ENCODE results near the gene CD2. TPM values are rescaled to one million over a fixed set of nuclear protein-coding genes. Genes with fewer than 3 reads are reported as not detected.
A peak's percentile ranks its signal among the peaks of the same experiment; 100 is the strongest.

The CD2 gene
- total RNA-seq, 4 donors from 2014 or later = 0.60 to 5.1 (median 1.5) TPM; not detected in 1

DNA sequence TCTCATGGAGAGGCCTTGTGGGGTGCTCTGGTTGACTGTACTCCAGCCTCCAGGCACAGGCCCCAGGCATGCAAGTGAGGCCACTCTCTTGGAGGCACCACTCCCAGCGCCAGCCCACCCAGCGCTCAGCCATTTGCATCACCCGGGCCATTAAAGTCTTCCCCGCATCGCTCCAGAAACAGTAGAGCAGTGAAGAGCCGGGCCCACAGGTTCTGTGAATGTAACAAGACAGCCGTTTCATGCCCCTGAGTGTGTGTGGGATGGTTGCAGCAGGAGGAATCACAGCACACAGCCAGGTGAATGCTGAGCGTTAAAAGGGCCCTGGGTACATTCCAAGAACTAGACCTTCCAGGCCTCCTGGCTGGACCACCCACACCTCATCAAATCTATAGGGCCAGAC lies 19.0 kb upstream of the CD2 start:
- H3K4me1 ChIP-seq = no peaks in the 10 kb centered on the region
- H3K36me3 ChIP-seq = no peaks in the 10 kb centered on the region
- H3K27ac ChIP-seq = no peak overlapping the region
- H3K4me3 ChIP-seq = no peak overlapping the region
- TF ChIP-seq, protein P1, sequence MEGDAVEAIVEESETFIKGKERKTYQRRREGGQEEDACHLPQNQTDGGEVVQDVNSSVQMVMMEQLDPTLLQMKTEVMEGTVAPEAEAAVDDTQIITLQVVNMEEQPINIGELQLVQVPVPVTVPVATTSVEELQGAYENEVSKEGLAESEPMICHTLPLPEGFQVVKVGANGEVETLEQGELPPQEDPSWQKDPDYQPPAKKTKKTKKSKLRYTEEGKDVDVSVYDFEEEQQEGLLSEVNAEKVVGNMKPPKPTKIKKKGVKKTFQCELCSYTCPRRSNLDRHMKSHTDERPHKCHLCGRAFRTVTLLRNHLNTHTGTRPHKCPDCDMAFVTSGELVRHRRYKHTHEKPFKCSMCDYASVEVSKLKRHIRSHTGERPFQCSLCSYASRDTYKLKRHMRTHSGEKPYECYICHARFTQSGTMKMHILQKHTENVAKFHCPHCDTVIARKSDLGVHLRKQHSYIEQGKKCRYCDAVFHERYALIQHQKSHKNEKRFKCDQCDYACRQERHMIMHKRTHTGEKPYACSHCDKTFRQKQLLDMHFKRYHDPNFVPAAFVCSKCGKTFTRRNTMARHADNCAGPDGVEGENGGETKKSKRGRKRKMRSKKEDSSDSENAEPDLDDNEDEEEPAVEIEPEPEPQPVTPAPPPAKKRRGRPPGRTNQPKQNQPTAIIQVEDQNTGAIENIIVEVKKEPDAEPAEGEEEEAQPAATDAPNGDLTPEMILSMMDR (IDR thresholded peaks at IDR 0.05) = no peak
- TF ChIP-seq POLR2A (IDR thresholded peaks at IDR 0.05) (no peak), EP300 (IDR thresholded peaks at IDR 0.05) (no peak)
- H3K9me3 ChIP-seq = no peaks in the 10 kb centered on the region
- no peak for DNase-seq (ENCODE audit: low spot score in 2 of 2)
- no peaks in the 10 kb centered on the region for H3K27me3 ChIP-seq
- WGBS, 2 donors = 84 to 86% methylated on average over 7 to 8 of the region's 8 CpGs

DNA sequence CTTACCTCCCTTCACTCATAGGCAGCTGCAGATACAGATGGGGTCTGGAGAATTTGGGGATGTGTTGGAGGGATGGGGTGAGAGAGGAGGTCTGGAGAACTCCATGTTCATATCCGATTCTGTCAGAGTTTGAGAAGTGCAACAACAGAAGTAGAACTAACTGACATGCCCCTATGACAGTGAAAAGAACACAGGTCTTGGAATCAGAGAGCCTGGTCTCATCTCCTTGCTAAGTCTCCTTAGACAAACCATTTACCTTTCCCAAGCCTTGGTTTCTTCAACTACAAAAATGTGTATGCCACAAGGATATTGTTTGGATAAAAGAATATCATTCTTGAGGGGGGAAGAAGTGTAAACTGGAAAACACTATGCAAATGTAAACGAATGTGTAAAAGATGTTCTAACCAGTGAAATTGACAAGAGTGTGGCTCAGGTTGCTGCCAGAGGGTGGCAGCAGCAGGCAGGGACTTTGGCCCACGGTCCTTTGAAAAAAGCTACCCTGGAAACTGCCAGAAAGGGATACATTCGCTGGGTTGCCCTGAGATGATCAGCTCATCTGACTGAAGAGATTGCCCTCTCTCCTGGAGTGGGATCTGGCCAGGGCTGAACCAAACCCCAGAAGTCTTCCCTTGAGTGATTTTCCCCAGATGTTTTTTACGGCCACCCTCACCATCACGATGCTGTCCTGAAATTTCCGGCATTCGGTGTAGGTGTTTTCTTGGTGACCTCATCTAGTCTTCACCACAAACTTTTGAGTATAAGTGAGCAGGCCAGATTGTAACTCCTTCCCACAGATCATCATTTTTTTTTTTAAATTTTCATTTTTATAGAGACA lies 17.0 kb upstream of the CD2 start:
- 51 to 53% methylated on average over 8 of the region's 8 CpGs for WGBS, 2 donors

DNA sequence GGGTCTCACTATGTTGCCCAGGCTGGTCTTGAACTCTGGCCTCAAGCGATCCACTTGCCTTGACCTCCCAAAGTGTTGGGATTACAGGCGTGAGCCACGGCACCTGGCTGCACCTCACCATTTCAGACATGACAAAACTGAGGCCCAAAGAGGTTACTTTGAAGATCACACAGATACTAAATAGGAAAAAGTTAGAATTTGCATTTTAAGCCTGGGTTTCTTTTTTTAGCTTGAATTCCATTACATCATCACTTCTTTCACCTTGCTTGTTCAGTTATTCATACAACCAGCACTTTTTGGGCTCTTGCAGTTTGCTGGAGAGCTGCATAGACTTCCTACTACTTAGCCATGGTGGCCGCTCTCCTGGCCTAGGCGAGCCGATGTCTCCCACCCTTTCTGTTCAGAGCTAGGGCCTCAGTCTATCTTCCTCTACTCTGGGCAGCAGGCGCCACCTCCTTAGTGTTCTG lies 16.3 kb upstream of the CD2 start:
- peak overlapping the region in 1 of 4 donors; percentile 60 for H3K27ac ChIP-seq
- H3K27me3 ChIP-seq = no peaks in the 10 kb centered on the region
- TF ChIP-seq POLR2A (IDR thresholded peaks at IDR 0.05) (no peak), EP300 (IDR thresholded peaks at IDR 0.05) (no peak)
- TF ChIP-seq, protein P1 (IDR thresholded peaks at IDR 0.05) = no peak
- peaks cover 0 to 10% (median under 1%) of the 10 kb centered on the region in 4 donors for H3K9me3 ChIP-seq
- H3K36me3 ChIP-seq = no peaks in the 10 kb centered on the region
- no peak for DNase-seq (ENCODE audit: low spot score in 2 of 2)
- 91 to 93% methylated on average over 7 of the region's 7 CpGs for WGBS, 2 donors
- H3K4me1 ChIP-seq = no peaks in the 10 kb centered on the region
- no peak overlapping the region for H3K4me3 ChIP-seq

More for the DNA sequence above, 17.0 kb upstream of the CD2 start:
- Histone ChIP-seq H3K27me3 (no peaks in the 10 kb centered on the region), H3K9me3 (peaks cover 0 to 5% (median 0%) of the 10 kb centered on the region in 4 donors), H3K4me1 (no peaks in the 10 kb centered on the region), H3K36me3 (no peaks in the 10 kb centered on the region), H3K4me3 (no peak overlapping the region), H3K27ac (peak overlapping the region in 1 of 4 donors; percentile 60)
- TF ChIP-seq, protein P1 (IDR thresholded peaks at IDR 0.05) = peak; percentile 56 to 73 (median 66)
- TF ChIP-seq POLR2A (IDR thresholded peaks at IDR 0.05) (no peak), EP300 (IDR thresholded peaks at IDR 0.05) (no peak)
- DNase-seq (ENCODE audit: low spot score in 2 of 2) = peak in 1 of 2 donors; percentile 36

DNA sequence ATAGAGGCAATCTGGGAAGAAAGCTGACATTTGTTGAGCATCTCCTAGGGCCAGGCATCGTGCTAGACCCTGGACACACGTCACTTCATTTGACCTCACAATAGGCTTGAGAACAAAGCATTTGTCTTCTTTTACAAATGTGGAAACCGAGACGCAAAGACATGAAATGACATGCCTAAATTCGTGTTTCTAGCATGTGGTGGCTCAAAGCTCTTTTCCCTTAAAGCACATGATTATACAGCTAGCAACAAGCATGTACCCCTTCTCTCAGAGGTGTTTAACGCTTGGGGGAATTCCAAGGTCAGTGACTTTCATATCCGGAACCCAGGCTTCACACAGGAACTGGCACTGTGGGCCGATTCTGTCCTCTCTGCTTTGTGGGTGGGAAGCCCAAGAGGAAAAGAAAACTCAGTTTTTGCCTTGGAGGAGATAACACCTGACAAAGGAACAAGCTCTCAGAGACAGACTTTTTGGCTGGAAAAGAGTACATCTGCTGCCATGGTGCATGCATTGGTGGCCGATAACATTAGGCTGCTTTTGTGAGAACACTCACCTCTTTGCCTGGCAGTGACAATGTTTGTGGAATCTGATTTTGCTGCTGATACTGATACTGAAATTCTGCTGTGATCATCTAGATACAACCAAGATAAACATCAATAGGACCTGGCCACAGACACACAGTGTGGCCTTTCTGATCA lies 15.4 kb upstream of the CD2 start:
- H3K4me3 ChIP-seq = no peak overlapping the region

More for the DNA sequence above, 15.4 kb upstream of the CD2 start:
- Histone ChIP-seq H3K27ac (peak overlapping the region in 1 of 4 donors; percentile 60), H3K36me3 (no peaks in the 10 kb centered on the region), H3K4me1 (no peaks in the 10 kb centered on the region), H3K9me3 (peaks cover 0 to 20% (median 5%) of the 10 kb centered on the region in 4 donors), H3K27me3 (no peaks in the 10 kb centered on the region)
- DNase-seq (ENCODE audit: low spot score in 2 of 2) = no peak
- TF ChIP-seq, protein P1 (IDR thresholded peaks at IDR 0.05) = no peak
- TF ChIP-seq POLR2A (IDR thresholded peaks at IDR 0.05) (no peak), EP300 (IDR thresholded peaks at IDR 0.05) (no peak)
- 83 to 85% methylated on average over 9 of the region's 9 CpGs for WGBS, 2 donors

Measured in tibial nerve (tissue), 4 donors.